Liver (tissue), 9 donors: ENCODE data around the gene PSME3IP1. TPM values are rescaled to one million over a fixed set of nuclear protein-coding genes. Genes with fewer than 3 reads are reported as not detected.

Source experiments
- DNase-seq: peaks from one replicate; pipeline ENCODE4 v3.0.0-alpha.2; 2017; ENCODE audit warnings: low spot score
- H3K27ac ChIP-seq, 2 donors: one replicate each; pipeline ENCODE4 v1.7.0; 2013; ENCODE audit warnings: inconsistent platforms in 2 of 2, low read length in 2 of 2, control low read depth in 1 of 2, low read depth in 1 of 2, mild to moderate bottlenecking in 1 of 2
- H3K27me3 ChIP-seq, 4 donors: one replicate each; pipeline versions ENCODE4 v1.6.1 to v1.7.0; 2013; ENCODE audit warnings: low read length in 3 of 4, inconsistent platforms in 1 of 4, mild to moderate bottlenecking in 1 of 4, moderate library complexity in 1 of 4; ENCODE audit not compliant: control insufficient read depth in 4 of 4, insufficient read depth in 4 of 4
- H3K36me3 ChIP-seq, 4 donors: one replicate each; pipeline versions ENCODE4 v1.6.1 to v1.7.0; 2013; ENCODE audit warnings: low read length in 3 of 4, mild to moderate bottlenecking in 3 of 4, low read depth in 1 of 4, moderate library complexity in 1 of 4; ENCODE audit not compliant: control insufficient read depth in 4 of 4, insufficient read depth in 3 of 4
- H3K4me1 ChIP-seq, 4 donors: one replicate each; pipeline versions ENCODE4 v1.6.1 to v1.7.0; 2013; ENCODE audit warnings: low read length in 3 of 4, mild to moderate bottlenecking in 3 of 4, moderate library complexity in 1 of 4; ENCODE audit not compliant: control insufficient read depth in 4 of 4, insufficient read depth in 4 of 4
- H3K4me3 ChIP-seq, 3 donors: one replicate each; pipeline versions ENCODE4 v1.6.1 to v1.7.0; 2013; ENCODE audit warnings: low read length in 3 of 3, control low read depth in 1 of 3, low read depth in 1 of 3, mild to moderate bottlenecking in 1 of 3
- H3K9ac ChIP-seq, 2 donors: one replicate each; pipeline ENCODE4 v1.7.0; 2013; ENCODE audit warnings: low read length in 2 of 2, mild to moderate bottlenecking in 2 of 2, moderate library complexity in 2 of 2, control low read depth in 1 of 2, low read depth in 1 of 2
- H3K9me3 ChIP-seq, 4 donors: one replicate each; pipeline versions ENCODE4 v1.6.1 to v1.7.0; 2013; ENCODE audit warnings: low read length in 3 of 4; ENCODE audit not compliant: control insufficient read depth in 4 of 4
- EGR1 ChIP-seq, 2 donors: IDR thresholded peaks; 2 replicates each; pipeline ENCODE4 v1.6.1; 2016 to 2018; ENCODE audit warnings: antibody characterized with exemption in 2 of 2, low read depth in 2 of 2
- FOXA1 ChIP-seq: IDR thresholded peaks from 2 replicates; pipeline ENCODE4 v1.6.1; 2016; ENCODE audit warnings: antibody characterized with exemption
- FOXA2 ChIP-seq: IDR thresholded peaks from 2 replicates; pipeline ENCODE4 v1.6.1; 2016; ENCODE audit warnings: antibody characterized with exemption
- GABPA ChIP-seq, 2 donors: IDR thresholded peaks in 1 of 2; conservative IDR thresholded peaks in 1 of 2; 2 replicates each; pipeline ENCODE4 v1.6.1; 2016; ENCODE audit warnings: antibody characterized with exemption in 2 of 2, mild to moderate bottlenecking in 1 of 2, moderate library complexity in 1 of 2
- HNF4A ChIP-seq, 2 donors: conservative IDR thresholded peaks; 2 replicates each; pipeline ENCODE4 v1.6.1; 2016; ENCODE audit warnings: antibody characterized with exemption in 2 of 2, mild to moderate bottlenecking in 2 of 2
- HNF4G ChIP-seq: IDR thresholded peaks from 2 replicates; pipeline ENCODE4 v1.6.1; 2016; ENCODE audit warnings: antibody characterized with exemption
- JUND ChIP-seq, 2 donors: IDR thresholded peaks; 2 replicates each; pipeline ENCODE4 v1.6.1; 2016; ENCODE audit warnings: antibody characterized with exemption in 2 of 2
- NR2F2 ChIP-seq: IDR thresholded peaks from 2 replicates; pipeline ENCODE4 v1.6.1; 2016; ENCODE audit warnings: antibody characterized with exemption
- RAD21 ChIP-seq, 2 donors: IDR thresholded peaks; 2 replicates each; pipeline ENCODE4 v1.6.1; 2016; ENCODE audit warnings: antibody characterized with exemption in 2 of 2, mild to moderate bottlenecking in 2 of 2
- RXRA ChIP-seq, 2 donors: IDR thresholded peaks; 2 replicates each; pipeline ENCODE4 v1.6.1; 2017 to 2018; ENCODE audit warnings: antibody characterized with exemption in 2 of 2, mild to moderate bottlenecking in 1 of 2
- SP1 ChIP-seq: IDR thresholded peaks from 2 replicates; pipeline ENCODE4 v1.6.1; 2018; ENCODE audit warnings: antibody characterized with exemption, mild to moderate bottlenecking
- TAF1 ChIP-seq: conservative IDR thresholded peaks from 2 replicates; pipeline ENCODE4 v1.6.1; 2016; ENCODE audit warnings: antibody characterized with exemption, mild to moderate bottlenecking
- YY1 ChIP-seq: IDR thresholded peaks from 2 replicates; pipeline ENCODE4 v1.6.1; 2016; ENCODE audit warnings: antibody characterized with exemption, mild to moderate bottlenecking
- WGBS: extraction: QIAGEN DNeasy Blood & Tissue Kit; methylation state at CpG from one replicate; pipeline ENCODE4 v1.1.7; 2013; 5-methylcytosine and 5-hydroxymethylcytosine counted together
- polyA plus RNA-seq, 2 donors: library from polyadenylated mRNA; stranded (reverse) in 1 of 2; unstranded in 1 of 2; fragments of 200-250 nt in 1 of 2; fragments of >200 nt in 1 of 2; fragmentation: Nextera tagmentation in 1 of 2; extraction: Ambion mirVana in 1 of 2; gene quantifications; one replicate each; pipeline versions ENCODE4 v1.2.1 to v1.2.3, GENCODE V29; 2013 to 2015
- total RNA-seq, 2 donors: library from RNA; depleted of rRNA; stranded (reverse); fragments of >200 nt; gene quantifications; one replicate each; pipeline ENCODE4 v1.2.3, GENCODE V29; 2014
- TF ChIP-seq, protein P1 (sequence below): IDR thresholded peaks from 2 replicates; pipeline ENCODE4 v1.6.1; 2016; ENCODE audit warnings: antibody characterized with exemption
- TF ChIP-seq, protein P2 (sequence below): fragments of 150-350 bp; IDR thresholded peaks from 2 replicates; pipeline ENCODE4 v1.5.1; 2017; ENCODE audit warnings: improper control_type of control experiment, low read depth, low read length; ENCODE audit not compliant: missing input control
- TF ChIP-seq, protein P3 (sequence below): IDR thresholded peaks from 2 replicates; pipeline ENCODE4 v1.6.1; 2016; ENCODE audit warnings: antibody characterized with exemption
- TF ChIP-seq, protein P4 (sequence below): IDR thresholded peaks from 2 replicates; pipeline ENCODE4 v1.6.1; 2016; ENCODE audit warnings: antibody characterized with exemption
- donor health status: healthy.
- donor health status: healthy.
- donor health status: healthy.
- donor health status: healthy.
- donor health status: healthy.

The PSME3IP1 gene
- total and polyA plus RNA-seq, 4 donors: 25.0 to 34.7 (median 25.8) TPM

DNA sequence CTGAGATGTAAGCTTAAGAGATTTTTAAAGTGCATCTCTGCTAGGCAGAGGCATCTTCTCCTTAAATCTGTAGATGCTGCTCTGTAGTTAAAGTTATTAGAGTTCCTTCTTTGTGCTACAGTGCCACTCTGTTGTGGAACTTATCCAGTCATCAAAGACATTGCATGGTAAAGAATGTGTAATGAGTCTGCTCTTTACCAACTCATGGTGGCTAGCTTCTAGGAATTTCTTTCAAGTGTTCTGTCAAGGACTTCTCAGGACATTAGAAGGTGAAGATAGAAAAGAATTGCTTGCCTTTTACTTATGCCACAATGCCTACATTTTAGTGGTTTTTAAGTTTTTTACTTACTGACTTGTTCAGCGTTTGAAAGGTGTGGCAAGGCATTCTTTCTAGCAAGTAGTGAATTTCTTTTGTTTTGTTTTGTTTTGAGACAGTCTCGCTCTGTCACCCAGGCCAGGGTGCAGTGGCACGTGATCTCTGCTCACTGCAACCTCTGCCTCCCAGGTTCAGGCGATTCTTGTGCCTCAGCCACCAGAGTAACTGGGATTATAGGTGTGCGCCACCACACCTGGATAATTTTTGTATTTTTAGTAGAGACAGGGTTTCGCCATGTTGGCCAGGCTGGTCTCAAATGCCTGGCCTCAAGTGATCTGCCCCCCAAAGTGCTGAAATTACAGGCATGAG is 39.0 kb upstream of the PSME3IP1 start:
- TF ChIP-seq YY1 (no peak), FOXA2 (no peak), JUND (IDR thresholded peaks at IDR 0.05) (no peak), TAF1 (no peak), HNF4G (no peak)
- TF ChIP-seq, protein P1, sequence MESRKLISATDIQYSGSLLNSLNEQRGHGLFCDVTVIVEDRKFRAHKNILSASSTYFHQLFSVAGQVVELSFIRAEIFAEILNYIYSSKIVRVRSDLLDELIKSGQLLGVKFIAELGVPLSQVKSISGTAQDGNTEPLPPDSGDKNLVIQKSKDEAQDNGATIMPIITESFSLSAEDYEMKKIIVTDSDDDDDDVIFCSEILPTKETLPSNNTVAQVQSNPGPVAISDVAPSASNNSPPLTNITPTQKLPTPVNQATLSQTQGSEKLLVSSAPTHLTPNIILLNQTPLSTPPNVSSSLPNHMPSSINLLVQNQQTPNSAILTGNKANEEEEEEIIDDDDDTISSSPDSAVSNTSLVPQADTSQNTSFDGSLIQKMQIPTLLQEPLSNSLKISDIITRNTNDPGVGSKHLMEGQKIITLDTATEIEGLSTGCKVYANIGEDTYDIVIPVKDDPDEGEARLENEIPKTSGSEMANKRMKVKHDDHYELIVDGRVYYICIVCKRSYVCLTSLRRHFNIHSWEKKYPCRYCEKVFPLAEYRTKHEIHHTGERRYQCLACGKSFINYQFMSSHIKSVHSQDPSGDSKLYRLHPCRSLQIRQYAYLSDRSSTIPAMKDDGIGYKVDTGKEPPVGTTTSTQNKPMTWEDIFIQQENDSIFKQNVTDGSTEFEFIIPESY: no peak
- Histone ChIP-seq H3K4me1 (no peaks in the 10 kb centered on the region), H3K36me3 (peaks cover 16 to 73% (median 59%) of the 10 kb centered on the region in 4 donors), H3K27ac (no peak overlapping the region), H3K9me3 (no peaks in the 10 kb centered on the region), H3K9ac (no peak overlapping the region), H3K27me3 (no peaks in the 10 kb centered on the region), H3K4me3 (no peak overlapping the region)
- DNase-seq: no peak
- 97% methylated on average over 6 of the region's 6 CpGs for WGBS

DNA sequence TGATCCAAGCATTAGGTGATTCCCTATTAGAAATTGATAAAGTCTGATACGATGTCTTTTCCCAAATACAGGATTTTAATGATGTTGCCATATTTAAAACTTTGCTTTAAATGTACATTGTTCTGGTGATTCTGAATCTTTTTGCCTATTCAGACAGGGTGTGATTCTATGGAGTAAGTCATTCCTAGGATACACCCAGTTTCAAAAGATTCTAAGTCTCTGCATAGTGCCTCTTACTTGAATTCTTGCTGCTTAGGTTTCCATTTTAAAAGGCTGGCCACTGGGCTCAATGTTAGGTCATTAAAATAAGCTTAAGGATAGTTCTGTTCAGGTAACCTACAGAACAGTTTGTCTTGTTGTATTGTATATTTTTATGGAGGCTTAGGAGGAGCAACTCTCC is 37.2 kb upstream of the PSME3IP1 start:
- Histone ChIP-seq H3K36me3 (peaks cover 14 to 73% (median 63%) of the 10 kb centered on the region in 4 donors), H3K27me3 (no peaks in the 10 kb centered on the region), H3K4me3 (no peak overlapping the region), H3K9me3 (no peaks in the 10 kb centered on the region), H3K9ac (no peak overlapping the region), H3K4me1 (no peaks in the 10 kb centered on the region), H3K27ac (no peak overlapping the region)
- 96% methylated on average over 1 of the region's 1 CpG for WGBS
- no peak for DNase-seq
- TF ChIP-seq SP1 (no peak), JUND (IDR thresholded peaks at IDR 0.05) (no peak), FOXA1 (no peak), FOXA2 (no peak), GABPA (IDR thresholded peaks at IDR 0.05 in 1 of 2, conservative IDR thresholded peaks at IDR 0.05 in 1 of 2) (no peak)

DNA sequence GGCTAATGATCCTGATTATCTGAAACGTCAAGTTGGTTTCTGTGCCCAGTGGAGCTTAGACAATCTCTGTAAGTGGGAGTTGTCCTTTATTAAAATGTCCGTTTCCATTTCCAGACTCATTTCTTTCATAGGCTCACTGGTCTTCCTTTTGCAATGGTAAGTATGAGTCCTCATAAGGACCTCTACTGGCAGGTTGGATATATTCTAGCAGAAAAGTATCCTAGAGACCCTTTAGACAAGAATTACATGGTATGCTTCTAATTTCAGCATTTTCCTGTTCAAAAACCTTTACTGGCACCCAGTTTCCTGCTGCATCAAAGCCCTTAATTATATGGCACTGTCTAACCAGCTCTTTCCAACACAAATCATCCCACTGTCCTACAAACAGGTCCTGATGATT is 31.1 kb upstream of the PSME3IP1 start:
- no peaks in the 10 kb centered on the region for H3K27me3 ChIP-seq
- DNase-seq: no peak
- 92% methylated on average over 2 of the region's 2 CpGs for WGBS
- H3K27ac ChIP-seq: no peak overlapping the region
- no peaks in the 10 kb centered on the region for H3K4me1 ChIP-seq
- H3K9me3 ChIP-seq: peaks cover 11 to 20% (median 17%) of the 10 kb centered on the region in 4 donors
- H3K9ac ChIP-seq: no peak overlapping the region
- H3K36me3 ChIP-seq: peaks cover 21 to 87% (median 73%) of the 10 kb centered on the region in 4 donors
- no peak overlapping the region for H3K4me3 ChIP-seq
- TF ChIP-seq RXRA (IDR thresholded peaks at IDR 0.05) (no peak), JUND (IDR thresholded peaks at IDR 0.05) (no peak), NR2F2 (no peak), RAD21 (IDR thresholded peaks at IDR 0.05) (no peak), HNF4G (no peak), FOXA2 (no peak), EGR1 (IDR thresholded peaks at IDR 0.05; ENCODE audit: low read depth in 2 of 2) (no peak), FOXA1 (no peak), HNF4A (conservative IDR thresholded peaks at IDR 0.05) (no peak), GABPA (IDR thresholded peaks at IDR 0.05 in 1 of 2, conservative IDR thresholded peaks at IDR 0.05 in 1 of 2) (no peak), YY1 (no peak), TAF1 (no peak)
- TF ChIP-seq, protein P1: no peak
- TF ChIP-seq, protein P2, sequence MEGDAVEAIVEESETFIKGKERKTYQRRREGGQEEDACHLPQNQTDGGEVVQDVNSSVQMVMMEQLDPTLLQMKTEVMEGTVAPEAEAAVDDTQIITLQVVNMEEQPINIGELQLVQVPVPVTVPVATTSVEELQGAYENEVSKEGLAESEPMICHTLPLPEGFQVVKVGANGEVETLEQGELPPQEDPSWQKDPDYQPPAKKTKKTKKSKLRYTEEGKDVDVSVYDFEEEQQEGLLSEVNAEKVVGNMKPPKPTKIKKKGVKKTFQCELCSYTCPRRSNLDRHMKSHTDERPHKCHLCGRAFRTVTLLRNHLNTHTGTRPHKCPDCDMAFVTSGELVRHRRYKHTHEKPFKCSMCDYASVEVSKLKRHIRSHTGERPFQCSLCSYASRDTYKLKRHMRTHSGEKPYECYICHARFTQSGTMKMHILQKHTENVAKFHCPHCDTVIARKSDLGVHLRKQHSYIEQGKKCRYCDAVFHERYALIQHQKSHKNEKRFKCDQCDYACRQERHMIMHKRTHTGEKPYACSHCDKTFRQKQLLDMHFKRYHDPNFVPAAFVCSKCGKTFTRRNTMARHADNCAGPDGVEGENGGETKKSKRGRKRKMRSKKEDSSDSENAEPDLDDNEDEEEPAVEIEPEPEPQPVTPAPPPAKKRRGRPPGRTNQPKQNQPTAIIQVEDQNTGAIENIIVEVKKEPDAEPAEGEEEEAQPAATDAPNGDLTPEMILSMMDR: no peak
- TF ChIP-seq, protein P3, sequence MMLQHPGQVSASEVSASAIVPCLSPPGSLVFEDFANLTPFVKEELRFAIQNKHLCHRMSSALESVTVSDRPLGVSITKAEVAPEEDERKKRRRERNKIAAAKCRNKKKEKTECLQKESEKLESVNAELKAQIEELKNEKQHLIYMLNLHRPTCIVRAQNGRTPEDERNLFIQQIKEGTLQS: no peak
- TF ChIP-seq, protein P4, sequence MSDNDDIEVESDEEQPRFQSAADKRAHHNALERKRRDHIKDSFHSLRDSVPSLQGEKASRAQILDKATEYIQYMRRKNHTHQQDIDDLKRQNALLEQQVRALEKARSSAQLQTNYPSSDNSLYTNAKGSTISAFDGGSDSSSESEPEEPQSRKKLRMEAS: no peak
